ENCODE data around the gene TDRD12. TPM values are rescaled to one million over a fixed set of nuclear protein-coding genes. Genes with fewer than 3 reads are reported as not detected.
A peak's percentile ranks its signal among the peaks of the same experiment; 100 is the strongest.

Gene TDRD12
- total RNA-seq, 2 donors from 2014 or later = 0.52 TPM; not detected in 1

GRCh38 chr19:32674153-32674930 is 45.2 kb upstream of the TDRD12 start:
- peak overlapping the region in 3 of 4 donors; percentile 40 to 74 (median 65) for H3K27ac ChIP-seq
- 1 to 4% methylated on average over 16 to 66 of the region's 67 CpGs for WGBS, 2 donors
- H3K4me1 ChIP-seq = peaks cover 36% of the 10 kb centered on the region

GRCh38 chr19:32674931-32675719 is 44.4 kb upstream of the TDRD12 start, which contains the start of gene ANKRD27:
Gene ANKRD27 (minus strand): TSS chr19:32675180. CDS start chr19:32659015, 16,165 bp downstream.
- intact Hi-C loops (cut with DNase I) = no loop called here
- 0 to 2% methylated on average over 20 to 49 of the region's 75 CpGs for WGBS, 2 donors
- peaks cover 31% of the 10 kb centered on the region for H3K4me1 ChIP-seq
- no peaks in the 10 kb centered on the region for H3K9me3 ChIP-seq
- TF ChIP-seq POLR2A (IDR thresholded peaks at IDR 0.05) = peak; percentile 19 to 57 (median 46)
- no peak for TF ChIP-seq CTCF (IDR thresholded peaks at IDR 0.05)
- no peaks in the 10 kb centered on the region for H3K36me3 ChIP-seq (replicated peaks in 1 of 2; ENCODE audit: insufficient read depth in 1 of 2, low read depth in 2 of 2)
- H3K4me3 ChIP-seq = peak within 1 kb of the TSS; percentile 91 to 93
- peak; percentile 97 for ATAC-seq
- H3K27me3 ChIP-seq = peaks cover 0 to 4% of the 10 kb centered on the region in 2 donors
- H3K27ac ChIP-seq = peak within 1 kb of the TSS in 3 of 4 donors; percentile 40 to 74 (median 65)
- peak; percentile 99 for DNase-seq

More at GRCh38 chr19:32674153-32674930, 45.2 kb upstream of the TDRD12 start:
- Histone ChIP-seq H3K9me3 (no peaks in the 10 kb centered on the region), H3K36me3 (replicated peaks in 1 of 2; ENCODE audit: insufficient read depth in 1 of 2, low read depth in 2 of 2) (no peaks in the 10 kb centered on the region), H3K4me3 (peak overlapping the region; percentile 91 to 93), H3K27me3 (peaks cover 0 to 4% of the 10 kb centered on the region in 2 donors)
- ATAC-seq (peak; percentile 6), DNase-seq (no peak)
- intact Hi-C loops (cut with DNase I) = no loop called here
- TF ChIP-seq POLR2A (IDR thresholded peaks at IDR 0.05) (no peak), CTCF (IDR thresholded peaks at IDR 0.05) (no peak)

- ATAC-seq (peak; percentile 40), DNase-seq (peak; percentile 66 to 76 (median 74))
- Histone ChIP-seq H3K27me3 (peaks cover 0 to 4% of the 10 kb centered on the region in 2 donors), H3K27ac (peak within 1 kb of the TSS in 3 of 4 donors; percentile 40 to 74 (median 65)), H3K36me3 (replicated peaks in 1 of 2; ENCODE audit: insufficient read depth in 1 of 2, low read depth in 2 of 2) (no peaks in the 10 kb centered on the region), H3K4me1 (peaks cover 30% of the 10 kb centered on the region), H3K9me3 (no peaks in the 10 kb centered on the region), H3K4me3 (peak within 1 kb of the TSS; percentile 91 to 93)
- 3 to 4% methylated on average over 5 to 53 of the region's 53 CpGs for WGBS, 2 donors
- intact Hi-C loops (cut with DNase I) = no loop called here
- TF ChIP-seq CTCF (IDR thresholded peaks at IDR 0.05) (no peak), POLR2A (IDR thresholded peaks at IDR 0.05) (no peak)
Observed at GRCh38 chr19:32675720-32676185, 43.8 kb upstream of the TDRD12 start, which contains the start of gene RGS9BP. Gene RGS9BP (plus strand): TSS chr19:32675848. CDS start chr19:32676264, 416 bp downstream.

- H3K9me3 ChIP-seq = no peaks in the 10 kb centered on the region
- TF ChIP-seq CTCF (IDR thresholded peaks at IDR 0.05) = peak in 1 of 7 experiments; percentile 5
- no peak for TF ChIP-seq POLR2A (IDR thresholded peaks at IDR 0.05)
- peaks cover 0 to 4% of the 10 kb centered on the region in 2 donors for H3K27me3 ChIP-seq
- intact Hi-C loops (cut with DNase I) = no loop called here
- no peak overlapping the region for H3K27ac ChIP-seq
- no peaks in the 10 kb centered on the region for H3K36me3 ChIP-seq (replicated peaks in 1 of 2; ENCODE audit: insufficient read depth in 1 of 2, low read depth in 2 of 2)
- peaks cover 30% of the 10 kb centered on the region for H3K4me1 ChIP-seq
- WGBS, 2 donors = 5 to 33% methylated on average over 3 to 89 of the region's 93 CpGs
- ATAC-seq (no peak), DNase-seq (peak in 3 of 4 donors; percentile 20 to 43 (median 30))
- peak overlapping the region in 1 of 2 donors; percentile 93 for H3K4me3 ChIP-seq
Observed at GRCh38 chr19:32676186-32676894, 43.2 kb upstream of the TDRD12 start.

Measured in body of pancreas (tissue), 4 donors.